ENCODE measurements around the gene MOB1B. TPM values are rescaled to one million over a fixed set of nuclear protein-coding genes. Genes with fewer than 3 reads are reported as not detected.
"Not testable (repeated sequence)": the region's sequence is repeated elsewhere in the genome, so short reads cannot be mapped to it uniquely, and the experiment has no call there.

The MOB1B gene
- total RNA-seq, 1 donor from 2014 or later = 49.4 TPM

DNA sequence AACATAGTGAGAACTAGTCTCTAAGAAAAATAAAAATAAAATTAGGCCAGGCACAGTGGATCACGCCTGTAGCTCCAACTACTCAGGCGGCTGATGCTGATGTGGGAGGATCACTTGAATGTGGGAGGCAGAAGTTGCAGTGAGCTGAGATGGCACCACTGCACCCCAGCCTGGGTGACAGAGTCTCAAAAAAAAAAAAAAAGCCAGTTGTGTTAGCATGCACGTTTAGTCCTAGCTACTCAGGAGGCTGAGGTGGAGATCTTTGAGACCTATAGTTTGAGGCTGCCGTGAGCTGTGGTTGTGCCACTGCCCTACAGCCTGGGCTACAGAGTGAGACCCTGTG lies 93.8 kb downstream of the MOB1B start:
- no peaks in the 10 kb centered on the region for H3K9me3 Mint-ChIP-seq (ENCODE audit: unreplicated experiment)
- H3K27ac Mint-ChIP-seq (ENCODE audit: unreplicated experiment) = no peak overlapping the region
- DNase-seq (ENCODE audit: low spot score) = no peak
- peaks cover 49% of the 10 kb centered on the region for H3K4me1 Mint-ChIP-seq (ENCODE audit: unreplicated experiment)
- peak overlapping the region; percentile 98 for H3K4me3 Mint-ChIP-seq (ENCODE audit: unreplicated experiment)
- TF ChIP-seq CTCF (IDR thresholded peaks at IDR 0.05; ENCODE audit: unreplicated experiment) = no peak
- H3K36me3 Mint-ChIP-seq (ENCODE audit: low read depth, unreplicated experiment) = peaks cover 25% of the 10 kb centered on the region
- peaks cover 12% of the 10 kb centered on the region for H3K27me3 Mint-ChIP-seq (ENCODE audit: unreplicated experiment)

GRCh38 chr4:70997036-70997435 lies 94.9 kb downstream of the MOB1B start:
- Mint-ChIP-seq H3K4me1 (ENCODE audit: unreplicated experiment) (peaks cover 49% of the 10 kb centered on the region), H3K27me3 (ENCODE audit: unreplicated experiment) (peaks cover 12% of the 10 kb centered on the region), H3K27ac (ENCODE audit: unreplicated experiment) (peak overlapping the region; percentile 44), H3K36me3 (ENCODE audit: low read depth, unreplicated experiment) (peaks cover 35% of the 10 kb centered on the region), H3K4me3 (ENCODE audit: unreplicated experiment) (peak overlapping the region; percentile 63), H3K9me3 (ENCODE audit: unreplicated experiment) (no peaks in the 10 kb centered on the region)
- TF ChIP-seq CTCF (IDR thresholded peaks at IDR 0.05; ENCODE audit: unreplicated experiment) = no peak
- no peak for DNase-seq (ENCODE audit: low spot score)

- Mint-ChIP-seq H3K36me3 (ENCODE audit: low read depth, unreplicated experiment) (peaks cover 40% of the 10 kb centered on the region), H3K4me3 (ENCODE audit: unreplicated experiment) (peak overlapping the region; percentile 63), H3K27me3 (ENCODE audit: unreplicated experiment) (peaks cover 12% of the 10 kb centered on the region), H3K4me1 (ENCODE audit: unreplicated experiment) (peaks cover 49% of the 10 kb centered on the region), H3K27ac (ENCODE audit: unreplicated experiment) (peak overlapping the region; percentile 44), H3K9me3 (ENCODE audit: unreplicated experiment) (no peaks in the 10 kb centered on the region)
- no peak for TF ChIP-seq CTCF (IDR thresholded peaks at IDR 0.05; ENCODE audit: unreplicated experiment)
- DNase-seq (ENCODE audit: low spot score) = no peak
Measured at GRCh38 chr4:70997546-70997945, 95.4 kb downstream of the MOB1B start.

GRCh38 chr4:70999639-71000038 lies 97.5 kb downstream of the MOB1B start:
- DNase-seq (ENCODE audit: low spot score); H3K9me3 Mint-ChIP-seq (ENCODE audit: unreplicated experiment); H3K27me3 Mint-ChIP-seq (ENCODE audit: unreplicated experiment): not testable (repeated sequence)
- H3K4me3 Mint-ChIP-seq (ENCODE audit: unreplicated experiment) = peak overlapping the region; percentile 39
- H3K27ac Mint-ChIP-seq (ENCODE audit: unreplicated experiment) = peak overlapping the region; percentile 44
- peaks cover 55% of the 10 kb centered on the region for H3K4me1 Mint-ChIP-seq (ENCODE audit: unreplicated experiment)
- H3K36me3 Mint-ChIP-seq (ENCODE audit: low read depth, unreplicated experiment) = peaks cover 49% of the 10 kb centered on the region

DNA sequence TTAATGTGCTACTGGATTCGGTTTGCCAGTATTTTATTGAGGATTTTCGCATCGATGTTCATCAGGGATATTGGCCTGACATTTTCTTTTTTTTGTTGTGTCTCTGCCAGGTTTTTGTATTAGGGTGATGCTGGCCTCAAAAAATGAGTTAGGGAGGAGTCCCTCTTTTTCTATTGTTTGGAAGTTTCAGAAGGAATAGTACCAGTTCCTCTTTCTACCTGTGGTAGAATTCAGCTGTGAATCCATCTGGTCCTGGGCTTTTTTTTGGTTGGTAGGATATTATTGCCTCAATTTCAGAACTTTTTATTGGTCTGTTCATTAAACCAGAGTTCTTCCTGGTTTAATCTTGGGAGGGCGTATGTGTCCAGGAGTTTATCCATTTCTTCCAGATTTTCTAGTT lies 99.2 kb downstream of the MOB1B start:
- H3K27me3 Mint-ChIP-seq (ENCODE audit: unreplicated experiment); H3K9me3 Mint-ChIP-seq (ENCODE audit: unreplicated experiment); H3K27ac Mint-ChIP-seq (ENCODE audit: unreplicated experiment); DNase-seq (ENCODE audit: low spot score): not testable (repeated sequence)
- Mint-ChIP-seq H3K4me1 (ENCODE audit: unreplicated experiment) (peaks cover 38% of the 10 kb centered on the region), H3K36me3 (ENCODE audit: low read depth, unreplicated experiment) (peaks cover 49% of the 10 kb centered on the region), H3K4me3 (ENCODE audit: unreplicated experiment) (peak overlapping the region; percentile 19)

- no peak overlapping the region for H3K4me3 Mint-ChIP-seq (ENCODE audit: unreplicated experiment)
- H3K9me3 Mint-ChIP-seq (ENCODE audit: unreplicated experiment) = no peaks in the 10 kb centered on the region
- TF ChIP-seq CTCF (IDR thresholded peaks at IDR 0.05; ENCODE audit: unreplicated experiment) = no peak
- peaks cover 41% of the 10 kb centered on the region for H3K36me3 Mint-ChIP-seq (ENCODE audit: low read depth, unreplicated experiment)
- peak; percentile 23 for DNase-seq (ENCODE audit: low spot score)
- H3K27ac Mint-ChIP-seq (ENCODE audit: unreplicated experiment) = no peak overlapping the region
- peaks cover 19% of the 10 kb centered on the region for H3K4me1 Mint-ChIP-seq (ENCODE audit: unreplicated experiment)
- H3K27me3 Mint-ChIP-seq (ENCODE audit: unreplicated experiment) = no peaks in the 10 kb centered on the region
Measured at GRCh38 chr4:71004281-71004851, 102.2 kb downstream of the MOB1B start.

- H3K9me3 Mint-ChIP-seq (ENCODE audit: unreplicated experiment); DNase-seq (ENCODE audit: low spot score); H3K27ac Mint-ChIP-seq (ENCODE audit: unreplicated experiment); H3K4me3 Mint-ChIP-seq (ENCODE audit: unreplicated experiment); H3K27me3 Mint-ChIP-seq (ENCODE audit: unreplicated experiment): not testable (repeated sequence)
- H3K36me3 Mint-ChIP-seq (ENCODE audit: low read depth, unreplicated experiment) = peaks cover 34% of the 10 kb centered on the region
- peaks cover 15% of the 10 kb centered on the region for H3K4me1 Mint-ChIP-seq (ENCODE audit: unreplicated experiment)
Measured at GRCh38 chr4:71005025-71005424, 102.9 kb downstream of the MOB1B start.

All from endothelial cell (in vitro differentiated cells).